ENCODE measurements around the gene RAB44. TPM values are rescaled to one million over a fixed set of nuclear protein-coding genes. Genes with fewer than 3 reads are reported as not detected.
A peak's percentile ranks its signal among the peaks of the same experiment; 100 is the strongest.

Gene RAB44
- total and polyA plus RNA-seq, 5 donors, result 0.06 TPM; not detected in 3

DNA sequence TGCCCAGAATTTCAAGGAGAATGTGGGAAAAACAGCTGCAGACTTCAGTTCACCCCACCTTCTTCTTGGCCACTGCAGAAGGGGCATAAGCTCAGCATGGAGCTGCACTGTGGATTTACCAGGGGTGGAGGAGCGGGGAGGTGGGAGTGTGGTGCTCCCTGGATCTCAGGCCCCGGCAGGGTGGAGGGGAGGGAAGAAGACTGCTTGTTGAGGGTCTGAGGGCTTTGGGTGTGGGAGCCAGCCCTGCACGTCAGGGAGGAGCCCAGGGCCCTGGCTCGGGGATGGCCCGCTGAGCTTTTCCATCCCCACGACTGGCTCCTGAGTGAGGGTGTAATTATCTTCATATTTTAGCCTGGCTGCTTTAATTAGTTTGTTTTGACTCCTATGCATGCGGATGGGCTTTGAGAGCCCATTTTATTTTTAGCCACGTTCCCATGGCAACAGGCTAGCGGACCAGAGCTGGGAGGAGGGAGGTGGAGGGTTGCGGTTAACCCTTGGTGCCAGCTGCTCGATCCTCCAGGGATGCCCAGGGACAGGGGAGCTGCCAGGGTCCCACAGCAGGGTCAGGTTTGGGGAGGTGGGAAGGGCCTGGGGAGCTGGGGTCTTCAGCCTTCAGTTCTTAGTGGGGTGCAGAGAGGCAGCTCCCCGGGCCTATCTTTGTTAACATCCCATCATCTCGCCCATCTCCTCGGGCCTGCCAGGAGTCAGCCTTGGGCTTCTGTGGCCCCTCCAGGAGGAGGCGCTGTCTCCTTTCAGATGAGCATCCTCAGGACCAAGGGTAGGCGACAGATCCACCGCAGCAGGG is 68.2 kb downstream of the RAB44 start:
- Histone ChIP-seq H3K4me3 (ENCODE audit: low read length) (no peak overlapping the region), H3K4me1 (ENCODE audit: control insufficient read depth, insufficient read depth, low read length) (no peaks in the 10 kb centered on the region), H3K27me3 (ENCODE audit: control insufficient read depth, insufficient read depth) (no peaks in the 10 kb centered on the region), H3K27ac (ENCODE audit: low read length) (no peak overlapping the region), H3K9me3 (ENCODE audit: control insufficient read depth, low read length) (no peaks in the 10 kb centered on the region)
- 23% methylated on average over 17 of the region's 17 CpGs for WGBS
- intact Hi-C loops (cut with DNase I), result loop anchor here (5.0 to 10.0 kb wide), 5 partner anchors 69 to 449 kb away; partner anchors contain the start of genes CPNE5 (in 1 of the 4) and MTCH1 (in 1 of the 4)
- ATAC-seq, result peak; percentile 80 to 81
- DNase-seq, result peak; percentile 83 to 93 (median 91)

DNA sequence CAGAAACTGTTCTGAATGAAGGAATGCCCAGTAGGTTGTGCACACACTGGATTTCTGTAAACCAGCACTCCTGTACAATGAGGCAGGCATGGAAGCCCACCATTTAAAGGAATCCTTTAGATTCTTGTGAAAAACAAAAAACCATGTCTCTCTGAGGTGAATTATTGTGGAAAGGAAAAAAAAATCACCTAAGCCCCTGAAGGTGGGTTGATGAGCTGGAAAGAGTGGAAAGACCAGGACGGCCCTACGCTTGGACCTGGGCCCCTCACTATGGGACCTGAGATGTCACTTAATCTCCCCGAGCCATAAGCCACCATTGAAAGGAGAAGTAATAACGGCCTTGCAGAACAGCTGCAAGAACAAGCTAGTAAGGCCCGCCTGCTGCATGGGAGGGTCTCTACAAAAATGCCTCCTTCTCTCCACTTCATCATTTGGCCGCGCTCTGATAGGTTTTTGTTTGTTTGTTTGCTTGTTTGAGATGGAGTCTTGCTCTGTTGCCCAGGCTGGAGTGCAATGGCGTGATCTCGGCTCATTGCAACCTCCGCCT is 68.8 kb downstream of the RAB44 start:
- Histone ChIP-seq H3K27me3 (ENCODE audit: control insufficient read depth, insufficient read depth) (no peaks in the 10 kb centered on the region), H3K27ac (ENCODE audit: low read length) (no peak overlapping the region), H3K9me3 (ENCODE audit: control insufficient read depth, low read length) (no peaks in the 10 kb centered on the region), H3K4me1 (ENCODE audit: control insufficient read depth, insufficient read depth, low read length) (no peaks in the 10 kb centered on the region), H3K4me3 (ENCODE audit: low read length) (no peak overlapping the region)
- ATAC-seq, result no peak
- intact Hi-C loops (cut with DNase I), result loop anchor here (5.0 to 10.0 kb wide), 5 partner anchors 68 to 448 kb away; partner anchors contain the start of genes CPNE5 (in 1 of the 4) and MTCH1 (in 1 of the 4)
- no peak for DNase-seq
- 87% methylated on average over 10 of the region's 10 CpGs for WGBS

DNA sequence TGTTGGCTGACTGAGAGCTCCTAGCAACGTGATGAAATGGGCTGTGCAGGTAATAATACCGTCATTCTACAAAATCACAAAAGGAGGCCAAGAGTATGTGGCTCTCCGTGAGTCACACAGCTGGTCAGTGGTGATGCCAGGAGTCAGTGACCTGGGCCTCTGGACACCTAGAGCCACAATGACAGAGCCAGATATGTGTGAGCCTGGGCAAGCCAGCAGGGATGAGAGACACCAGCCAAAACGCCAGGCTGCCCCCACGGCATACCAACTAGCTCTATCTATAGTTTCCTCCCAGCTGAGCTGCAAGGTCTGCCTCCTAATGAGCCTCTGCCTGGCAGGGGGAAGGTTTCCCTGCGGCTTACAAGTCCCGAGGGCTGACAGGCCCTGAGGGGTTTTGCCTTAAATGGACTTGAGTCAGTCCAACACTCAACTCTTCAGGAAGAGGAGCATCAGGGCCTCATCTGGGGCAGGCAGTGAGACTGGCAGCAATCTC is 71.6 kb downstream of the RAB44 start:
- Histone ChIP-seq H3K9me3 (ENCODE audit: control insufficient read depth, low read length) (no peaks in the 10 kb centered on the region), H3K4me3 (ENCODE audit: low read length) (no peak overlapping the region), H3K27ac (ENCODE audit: low read length) (peak overlapping the region; percentile 32), H3K4me1 (ENCODE audit: control insufficient read depth, insufficient read depth, low read length) (no peaks in the 10 kb centered on the region), H3K27me3 (ENCODE audit: control insufficient read depth, insufficient read depth) (no peaks in the 10 kb centered on the region)
- 53% methylated on average over 7 of the region's 7 CpGs for WGBS
- ATAC-seq (peak; percentile 17 to 28), DNase-seq (no peak)
- intact Hi-C loops (cut with DNase I), result loop anchor here (5.0 to 10.0 kb wide), 5 partner anchors 66 to 446 kb away; partner anchors contain the start of genes CPNE5 (in 1 of the 4) and MTCH1 (in 1 of the 4)

DNA sequence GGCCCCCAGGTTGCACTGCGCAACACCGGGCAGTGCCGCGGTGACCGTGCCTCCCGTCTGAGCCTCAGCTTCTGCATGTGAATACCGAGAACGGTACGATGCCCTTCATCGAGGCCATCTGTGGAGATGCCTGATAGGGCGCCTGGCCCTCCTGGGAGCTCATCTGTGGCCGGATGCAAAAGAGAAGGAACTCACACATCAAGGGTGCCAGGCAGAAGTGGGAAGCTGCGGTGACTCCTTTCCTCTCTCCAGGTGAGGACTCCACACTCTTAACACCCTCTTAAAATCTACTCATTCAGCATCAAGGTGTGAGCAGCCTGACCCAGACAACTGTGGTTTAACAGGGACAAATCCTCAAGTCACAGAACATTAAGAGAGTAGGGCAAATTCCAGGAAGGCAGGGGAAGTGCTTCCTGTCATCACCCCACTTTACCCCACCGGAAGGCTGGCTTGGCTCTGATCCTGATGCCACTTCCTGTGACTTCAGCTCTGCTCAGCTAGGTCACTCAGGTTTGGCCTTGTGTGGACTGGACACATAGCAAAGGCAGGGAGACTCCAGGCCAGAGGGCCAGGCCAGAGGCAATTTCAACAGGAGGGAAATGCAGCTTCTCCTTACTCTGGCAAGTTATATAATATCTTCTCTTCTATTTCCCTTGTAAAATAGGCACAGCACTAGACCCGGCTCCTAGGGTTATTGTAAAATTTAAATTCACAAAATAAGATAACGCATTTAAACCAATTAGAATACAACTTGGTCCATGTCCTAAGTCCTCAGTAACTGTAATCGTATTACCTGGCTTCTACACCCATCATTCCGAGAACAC is 72.3 kb downstream of the RAB44 start:
- no peaks in the 10 kb centered on the region for H3K4me1 ChIP-seq (ENCODE audit: control insufficient read depth, insufficient read depth, low read length)
- 66% methylated on average over 18 of the region's 18 CpGs for whole genome bisulfite sequencing
- intact Hi-C loops (cut with DNase I), result loop anchor here (5.0 to 10.0 kb wide), 6 partner anchors 62 to 445 kb away; partner anchors contain the start of genes CPNE5 (in 1 of the 4) and MTCH1 (in 1 of the 4)
- H3K27ac ChIP-seq (ENCODE audit: low read length), result peak overlapping the region; percentile 16
- DNase-seq (no peak), ATAC-seq (no peak)
- H3K9me3 ChIP-seq (ENCODE audit: control insufficient read depth, low read length), result no peaks in the 10 kb centered on the region
- no peaks in the 10 kb centered on the region for H3K27me3 ChIP-seq (ENCODE audit: control insufficient read depth, insufficient read depth)
- H3K4me3 ChIP-seq (ENCODE audit: low read length), result no peak overlapping the region

DNA sequence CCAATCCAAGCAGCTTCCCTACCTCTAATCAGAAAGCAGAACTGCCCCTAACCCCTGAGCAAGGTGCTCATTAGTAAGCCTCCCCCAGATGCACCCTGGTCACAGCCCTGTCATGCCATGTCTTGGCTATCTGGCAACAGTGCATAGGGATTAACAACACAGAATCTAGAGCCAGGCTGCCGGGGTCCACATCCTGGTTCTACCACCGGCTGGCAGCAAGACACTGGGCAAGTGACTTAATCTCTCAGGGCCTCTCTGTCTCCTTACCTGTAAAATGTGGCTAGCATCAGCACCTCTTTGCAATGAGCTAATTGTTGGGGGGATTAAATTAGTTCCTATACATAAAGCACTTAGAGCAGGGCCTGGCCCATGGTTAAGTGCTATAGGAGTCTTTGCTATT is 73.5 kb downstream of the RAB44 start:
- 85% methylated on average over 2 of the region's 2 CpGs for WGBS
- Histone ChIP-seq H3K27ac (ENCODE audit: low read length) (no peak overlapping the region), H3K4me3 (ENCODE audit: low read length) (no peak overlapping the region), H3K27me3 (ENCODE audit: control insufficient read depth, insufficient read depth) (no peaks in the 10 kb centered on the region), H3K4me1 (ENCODE audit: control insufficient read depth, insufficient read depth, low read length) (no peaks in the 10 kb centered on the region), H3K9me3 (ENCODE audit: control insufficient read depth, low read length) (no peaks in the 10 kb centered on the region)
- no peak for DNase-seq
- no peak for ATAC-seq
- intact Hi-C loops (cut with DNase I), result loop anchor here in 1 of 4 donors (5.0 kb wide), 1 partner anchor 61 kb away; no protein-coding TSS in a partner anchor

DNA sequence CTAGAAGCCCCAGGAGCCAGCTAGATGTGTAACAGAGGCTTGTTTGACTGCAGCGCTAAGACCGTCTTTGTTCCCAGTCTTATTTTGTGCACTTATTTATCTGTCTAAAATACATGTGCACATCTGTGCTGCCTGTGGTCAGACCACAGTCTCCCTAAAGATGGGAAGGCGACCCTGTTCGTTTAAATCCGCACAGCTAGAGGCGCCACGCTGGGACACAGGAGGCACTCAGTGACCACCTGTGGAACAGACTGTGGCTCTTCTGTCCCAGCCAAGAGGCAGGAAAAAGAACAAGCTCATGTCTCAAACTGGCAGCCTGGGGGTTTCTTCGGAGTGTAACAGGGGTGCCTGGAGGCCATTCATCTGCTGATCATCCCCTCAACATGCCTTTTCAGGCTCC is 74.8 kb downstream of the RAB44 start:
- DNase-seq, result no peak
- intact Hi-C loops (cut with DNase I), result loop anchor here in 1 of 4 donors (5.0 kb wide), 1 partner anchor 60 kb away; no protein-coding TSS in a partner anchor
- no peak overlapping the region for H3K27ac ChIP-seq (ENCODE audit: low read length)

DNA sequence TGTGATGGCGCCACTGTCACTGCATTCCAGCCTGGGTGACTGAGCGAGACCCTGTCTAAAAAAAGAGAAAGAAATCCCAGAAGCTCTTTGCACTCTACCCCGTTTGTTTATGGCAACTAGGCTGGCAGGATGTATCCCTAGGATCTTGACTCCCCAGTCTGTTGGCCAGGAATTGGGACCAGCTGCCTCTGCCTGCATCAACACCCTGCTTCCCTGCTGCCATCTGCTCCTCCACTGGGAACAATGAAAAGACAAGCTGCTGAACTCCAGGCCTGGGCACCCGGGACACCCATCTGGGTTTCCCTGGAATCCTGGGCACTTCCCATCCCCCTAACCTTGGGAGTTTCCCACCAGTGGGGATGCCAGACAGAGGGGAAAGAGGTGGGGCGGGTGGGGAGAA is 76.7 kb downstream of the RAB44 start:
- DNase-seq, result peak in 1 of 3 donors; percentile 10
- no peaks in the 10 kb centered on the region for H3K4me1 ChIP-seq (ENCODE audit: control insufficient read depth, insufficient read depth, low read length)
- H3K27me3 ChIP-seq (ENCODE audit: control insufficient read depth, insufficient read depth), result no peaks in the 10 kb centered on the region
- no peaks in the 10 kb centered on the region for H3K9me3 ChIP-seq (ENCODE audit: control insufficient read depth, low read length)
- WGBS, result 85% methylated on average over 5 of the region's 5 CpGs
- ATAC-seq, result no peak
- intact Hi-C loops (cut with DNase I), result loop anchor here in 1 of 4 donors (5.0 kb wide), 1 partner anchor 58 kb away; no protein-coding TSS in a partner anchor
- H3K4me3 ChIP-seq (ENCODE audit: low read length), result no peak overlapping the region
- H3K27ac ChIP-seq (ENCODE audit: low read length), result no peak overlapping the region

More for the DNA sequence above, 74.8 kb downstream of the RAB44 start:
- no peak for ATAC-seq
- Histone ChIP-seq H3K4me1 (ENCODE audit: control insufficient read depth, insufficient read depth, low read length) (no peaks in the 10 kb centered on the region), H3K27me3 (ENCODE audit: control insufficient read depth, insufficient read depth) (no peaks in the 10 kb centered on the region), H3K9me3 (ENCODE audit: control insufficient read depth, low read length) (no peaks in the 10 kb centered on the region), H3K4me3 (ENCODE audit: low read length) (no peak overlapping the region)
- WGBS, result 91% methylated on average over 8 of the region's 8 CpGs

DNA sequence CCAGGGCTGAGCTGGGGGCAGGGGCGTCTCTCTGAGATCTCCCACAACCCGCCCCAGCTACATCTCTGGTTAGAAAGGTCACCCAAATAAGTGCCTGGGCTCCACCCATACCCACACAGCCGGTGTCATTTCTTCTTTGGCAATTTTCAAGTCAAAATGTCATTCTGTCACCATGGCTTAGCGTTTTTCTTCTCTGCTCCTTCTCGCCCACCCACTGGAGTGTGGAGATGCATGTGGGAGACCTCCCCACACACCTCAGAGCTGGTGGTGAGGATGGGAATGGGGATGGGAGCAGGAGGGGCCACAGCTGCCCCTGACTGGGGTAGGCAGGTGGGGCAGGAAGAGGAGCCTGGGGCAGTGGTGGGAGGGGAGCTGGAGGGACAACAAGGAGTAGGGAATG is 78.5 kb downstream of the RAB44 start:
- Histone ChIP-seq H3K27me3 (ENCODE audit: control insufficient read depth, insufficient read depth) (no peaks in the 10 kb centered on the region), H3K4me3 (ENCODE audit: low read length) (no peak overlapping the region), H3K27ac (ENCODE audit: low read length) (no peak overlapping the region), H3K4me1 (ENCODE audit: control insufficient read depth, insufficient read depth, low read length) (no peaks in the 10 kb centered on the region), H3K9me3 (ENCODE audit: control insufficient read depth, low read length) (no peaks in the 10 kb centered on the region)
- WGBS, result 86% methylated on average over 5 of the region's 5 CpGs
- no peak for DNase-seq
- intact Hi-C loops (cut with DNase I), result no loop called here
- no peak for ATAC-seq

DNA sequence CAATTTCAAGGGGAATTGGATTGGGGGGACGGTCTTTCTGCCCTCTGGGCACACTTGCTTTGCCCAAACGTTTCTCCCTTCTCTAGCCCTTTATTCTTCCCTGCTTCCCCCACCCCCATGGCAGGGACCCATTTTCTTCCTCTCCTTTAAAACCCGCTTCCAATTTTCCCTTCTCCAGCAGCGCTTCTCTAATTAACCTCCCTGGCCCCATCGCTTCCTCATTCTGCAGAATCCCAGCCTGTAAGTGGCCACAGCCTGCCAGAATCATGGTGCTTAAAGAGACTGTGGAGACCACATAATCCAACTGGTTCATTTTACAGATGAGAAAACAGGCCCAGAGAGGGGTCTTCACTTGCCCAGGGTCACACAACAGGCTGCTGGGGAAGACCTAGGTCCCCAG is 80.2 kb downstream of the RAB44 start:
- intact Hi-C loops (cut with DNase I), result no loop called here
- H3K4me1 ChIP-seq (ENCODE audit: control insufficient read depth, insufficient read depth, low read length), result no peaks in the 10 kb centered on the region
- H3K4me3 ChIP-seq (ENCODE audit: low read length), result no peak overlapping the region
- no peaks in the 10 kb centered on the region for H3K9me3 ChIP-seq (ENCODE audit: control insufficient read depth, low read length)
- DNase-seq (peak in 1 of 3 donors; percentile 19), ATAC-seq (no peak)
- WGBS, result 57% methylated on average over 5 of the region's 5 CpGs
- no peaks in the 10 kb centered on the region for H3K27me3 ChIP-seq (ENCODE audit: control insufficient read depth, insufficient read depth)
- H3K27ac ChIP-seq (ENCODE audit: low read length), result no peak overlapping the region

DNA sequence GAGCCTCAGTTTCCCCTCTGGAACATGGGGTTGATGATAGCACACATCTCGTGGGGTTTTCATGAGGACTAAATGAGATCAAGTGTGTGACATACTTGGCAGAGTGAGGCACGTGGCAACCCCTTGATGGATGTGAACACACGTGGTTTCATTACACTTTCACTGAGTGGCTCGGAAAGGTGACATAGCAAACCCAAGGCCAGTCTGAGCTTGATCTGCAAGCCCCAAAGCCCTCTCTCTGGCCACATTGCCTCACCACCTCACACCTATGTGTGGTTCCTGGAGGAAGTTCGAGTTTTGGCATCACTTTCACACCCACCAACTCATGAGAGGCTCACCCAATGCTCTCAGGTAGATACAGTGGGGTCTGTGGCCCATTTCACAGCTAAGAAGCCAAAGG is 81.6 kb downstream of the RAB44 start:
- peak in 1 of 3 donors; percentile 12 for DNase-seq
- WGBS, result 69% methylated on average over 5 of the region's 5 CpGs
- Histone ChIP-seq H3K9me3 (ENCODE audit: control insufficient read depth, low read length) (no peaks in the 10 kb centered on the region), H3K27ac (ENCODE audit: low read length) (no peak overlapping the region), H3K27me3 (ENCODE audit: control insufficient read depth, insufficient read depth) (no peaks in the 10 kb centered on the region), H3K4me1 (ENCODE audit: control insufficient read depth, insufficient read depth, low read length) (no peaks in the 10 kb centered on the region), H3K4me3 (ENCODE audit: low read length) (no peak overlapping the region)
- no peak for ATAC-seq
- intact Hi-C loops (cut with DNase I), result no loop called here
